DMS114 treated with DMSO at 0.1 percent for 48 hours (cell line): ENCODE data around the gene PBX3.

Source experiments
- DNase-seq: peaks from one replicate; lab custom pipeline; 2025; ENCODE audit not compliant: unreplicated experiment; lab: John Stamatoyannopoulos, UW

PBX3 gene

GRCh38 chr9:125969462-125969861, 222.3 kb downstream of the PBX3 start:
- no peak for DNase-seq

GRCh38 chr9:125969868-125970267, 222.7 kb downstream of the PBX3 start:
- DNase-seq, result no peak

- DNase-seq, result no peak
Observed at GRCh38 chr9:125970340-125970739, 223.2 kb downstream of the PBX3 start.

GRCh38 chr9:125971050-125971449, 223.9 kb downstream of the PBX3 start:
- DNase-seq, result no peak

GRCh38 chr9:125972012-125972729, 225.0 kb downstream of the PBX3 start:
- DNase-seq, result no peak

- no peak for DNase-seq
Observed at GRCh38 chr9:125973547-125973946, 226.4 kb downstream of the PBX3 start.

- DNase-seq, result no peak
Observed at GRCh38 chr9:125974705-125975104, 227.5 kb downstream of the PBX3 start.

- no peak for DNase-seq
Observed at GRCh38 chr9:125977223-125977622, 230.1 kb downstream of the PBX3 start.

- DNase-seq, result no peak
Observed at GRCh38 chr9:125979383-125979782, 232.2 kb downstream of the PBX3 start.

GRCh38 chr9:125982798-125983406, 235.7 kb downstream of the PBX3 start:
- DNase-seq, result no peak

- no peak for DNase-seq
Observed at GRCh38 chr9:125983681-125984080, 236.5 kb downstream of the PBX3 start.

GRCh38 chr9:125984461-125984860, 237.3 kb downstream of the PBX3 start:
- no peak for DNase-seq

- DNase-seq, result no peak
Observed at GRCh38 chr9:125985142-125985997, 238.2 kb downstream of the PBX3 start.

- DNase-seq, result no peak
Observed at GRCh38 chr9:125985998-125986655, 239.0 kb downstream of the PBX3 start.

GRCh38 chr9:125986966-125987365, 239.8 kb downstream of the PBX3 start:
- no peak for DNase-seq

- no peak for DNase-seq
Observed at GRCh38 chr9:125987420-125987819, 240.2 kb downstream of the PBX3 start.

GRCh38 chr9:125988479-125989050, 241.4 kb downstream of the PBX3 start:
- no peak for DNase-seq

- no peak for DNase-seq
Observed at GRCh38 chr9:125989090-125989501, 241.9 kb downstream of the PBX3 start.

GRCh38 chr9:125989524-125990180, 242.5 kb downstream of the PBX3 start:
- no peak for DNase-seq

- no peak for DNase-seq
Observed at GRCh38 chr9:125990186-125990792, 243.1 kb downstream of the PBX3 start.
